ACC112 (cell line): ENCODE results near the gene YIPF2.

ENCODE experiments used
- H2AFZ ChIP-seq: fragments of 200-600 bp; sonication (generic); one replicate; pipeline ENCODE4 v1.6.0; 2017; ENCODE audit warnings: antibody characterized with exemption, low read length; ENCODE audit not compliant: unreplicated experiment
- H3K27ac ChIP-seq: fragments of 200-600 bp; sonication (generic); 2 replicates; pipeline ENCODE4 v1.5.1; 2014; ENCODE audit warnings: low read depth, mild to moderate bottlenecking, antibody characterized with exemption, low read length, moderate library complexity
- H3K27me3 ChIP-seq: fragments of 200-600 bp; sonication (generic); 2 replicates; pipeline ENCODE4 v1.6.1; 2014; ENCODE audit warnings: mild to moderate bottlenecking, antibody characterized with exemption, low read length, moderate library complexity, mixed read lengths; ENCODE audit not compliant: insufficient read depth
- H3K36me3 ChIP-seq: fragments of 200-600 bp; sonication (generic); 2 replicates; pipeline ENCODE4 v1.6.1; 2016; ENCODE audit warnings: mild to moderate bottlenecking, antibody characterized with exemption, low read length, moderate library complexity, mixed read lengths; ENCODE audit not compliant: insufficient read depth
- H3K4me1 ChIP-seq: fragments of 200-600 bp; sonication (generic); one replicate; pipeline ENCODE4 v1.6.1; 2016; ENCODE audit warnings: low read length, mixed read lengths; ENCODE audit not compliant: insufficient read depth, unreplicated experiment, control insufficient read depth
- H3K4me3 ChIP-seq: fragments of 200-600 bp; sonication (generic); 2 replicates; pipeline ENCODE4 v1.5.1; 2014; ENCODE audit warnings: mild to moderate bottlenecking, low read depth, low read length
- H3K79me2 ChIP-seq: fragments of 200-600 bp; sonication (generic); one replicate; pipeline ENCODE4 v1.6.0; 2016; ENCODE audit warnings: low read length; ENCODE audit not compliant: control insufficient read depth, unreplicated experiment, insufficient read depth

Gene YIPF2

GRCh38 chr19:10908380-10908960, 20.0 kb downstream of the YIPF2 start:
- Histone ChIP-seq H3K4me1 (no peaks in the 10 kb centered on the region), H3K79me2 (no peaks in the 10 kb centered on the region), H3K36me3 (peaks cover 4% of the 10 kb centered on the region; the same call in 1 of the 2 replicates), H3K4me3 (no peak overlapping the region), H3K27ac (no peak overlapping the region), H3K27me3 (no peaks in the 10 kb centered on the region), H2AFZ (no peak overlapping the region)

GRCh38 chr19:10907925-10908324, 20.5 kb downstream of the YIPF2 start:
- Histone ChIP-seq H3K4me1 (no peaks in the 10 kb centered on the region), H3K4me3 (no peak overlapping the region), H3K27ac (no peak overlapping the region), H3K27me3 (no peaks in the 10 kb centered on the region), H3K79me2 (no peaks in the 10 kb centered on the region), H3K36me3 (peaks cover 4% of the 10 kb centered on the region; the same call in 1 of the 2 replicates), H2AFZ (no peak overlapping the region)

GRCh38 chr19:10899151-10899653, 29.2 kb downstream of the YIPF2 start:
- Histone ChIP-seq H2AFZ (no peak overlapping the region), H3K79me2 (peaks cover 14% of the 10 kb centered on the region)

GRCh38 chr19:10898633-10899032, 29.8 kb downstream of the YIPF2 start:
- Histone ChIP-seq H3K27me3 (no peaks in the 10 kb centered on the region), H3K4me1 (no peaks in the 10 kb centered on the region), H3K27ac (no peak overlapping the region), H2AFZ (no peak overlapping the region), H3K4me3 (no peak overlapping the region), H3K79me2 (peaks cover 14% of the 10 kb centered on the region), H3K36me3 (no peaks in the 10 kb centered on the region)

More at GRCh38 chr19:10899151-10899653, 29.2 kb downstream of the YIPF2 start:
- Histone ChIP-seq H3K27me3 (no peaks in the 10 kb centered on the region), H3K27ac (no peak overlapping the region), H3K36me3 (no peaks in the 10 kb centered on the region), H3K4me3 (no peak overlapping the region), H3K4me1 (no peaks in the 10 kb centered on the region)

- Histone ChIP-seq H3K27me3 (no peaks in the 10 kb centered on the region), H3K36me3 (no peaks in the 10 kb centered on the region), H3K4me3 (no peak overlapping the region), H3K27ac (no peak overlapping the region), H3K4me1 (no peaks in the 10 kb centered on the region), H2AFZ (no peak overlapping the region), H3K79me2 (peaks cover 17% of the 10 kb centered on the region)
Measured at GRCh38 chr19:10896851-10897526, 31.4 kb downstream of the YIPF2 start.

- Histone ChIP-seq H3K36me3 (no peaks in the 10 kb centered on the region), H2AFZ (no peak overlapping the region), H3K4me3 (no peak overlapping the region), H3K27me3 (no peaks in the 10 kb centered on the region), H3K27ac (no peak overlapping the region), H3K4me1 (no peaks in the 10 kb centered on the region), H3K79me2 (peaks cover 17% of the 10 kb centered on the region)
Measured at GRCh38 chr19:10895920-10896319, 32.5 kb downstream of the YIPF2 start.

- no peaks in the 10 kb centered on the region for H3K4me1 ChIP-seq
Measured at GRCh38 chr19:10895363-10895762, 33.1 kb downstream of the YIPF2 start.

GRCh38 chr19:10894911-10895213, 33.6 kb downstream of the YIPF2 start:
- H3K4me1 ChIP-seq, result no peaks in the 10 kb centered on the region

More at GRCh38 chr19:10895363-10895762, 33.1 kb downstream of the YIPF2 start:
- Histone ChIP-seq H2AFZ (no peak overlapping the region), H3K27me3 (no peaks in the 10 kb centered on the region), H3K27ac (no peak overlapping the region), H3K79me2 (peaks cover 17% of the 10 kb centered on the region), H3K36me3 (no peaks in the 10 kb centered on the region), H3K4me3 (no peak overlapping the region)

GRCh38 chr19:10892256-10892655, 36.2 kb downstream of the YIPF2 start:
- Histone ChIP-seq H3K36me3 (no peaks in the 10 kb centered on the region), H3K4me3 (no peak overlapping the region), H2AFZ (no peak overlapping the region), H3K27me3 (no peaks in the 10 kb centered on the region), H3K79me2 (peaks cover 15% of the 10 kb centered on the region), H3K27ac (no peak overlapping the region), H3K4me1 (no peaks in the 10 kb centered on the region)

More at GRCh38 chr19:10894911-10895213, 33.6 kb downstream of the YIPF2 start:
- peaks cover 14% of the 10 kb centered on the region for H3K79me2 ChIP-seq
- H3K27ac ChIP-seq, result no peak overlapping the region
- no peak overlapping the region for H2AFZ ChIP-seq
- H3K36me3 ChIP-seq, result no peaks in the 10 kb centered on the region
- H3K4me3 ChIP-seq, result no peak overlapping the region
- H3K27me3 ChIP-seq, result no peaks in the 10 kb centered on the region

- Histone ChIP-seq H3K4me3 (no peak overlapping the region), H3K79me2 (peaks cover 21% of the 10 kb centered on the region), H2AFZ (no peak overlapping the region), H3K27me3 (no peaks in the 10 kb centered on the region), H3K36me3 (no peaks in the 10 kb centered on the region), H3K4me1 (no peaks in the 10 kb centered on the region), H3K27ac (no peak overlapping the region)
Measured at GRCh38 chr19:10891405-10892086, 36.9 kb downstream of the YIPF2 start.
